GM18520 (cell line): ENCODE results near the gene STK32B.
"Not testable (repeated sequence)": the region's sequence is repeated elsewhere in the genome, so short reads cannot be mapped to it uniquely, and the experiment has no call there.

Experiments used
- ATAC-seq: cut with Tn5 transposase; IDR thresholded peaks from one replicate; pipeline ENCODE4 v1.9.1; 2021; ENCODE audit not compliant: unreplicated experiment

Gene STK32B

DNA sequence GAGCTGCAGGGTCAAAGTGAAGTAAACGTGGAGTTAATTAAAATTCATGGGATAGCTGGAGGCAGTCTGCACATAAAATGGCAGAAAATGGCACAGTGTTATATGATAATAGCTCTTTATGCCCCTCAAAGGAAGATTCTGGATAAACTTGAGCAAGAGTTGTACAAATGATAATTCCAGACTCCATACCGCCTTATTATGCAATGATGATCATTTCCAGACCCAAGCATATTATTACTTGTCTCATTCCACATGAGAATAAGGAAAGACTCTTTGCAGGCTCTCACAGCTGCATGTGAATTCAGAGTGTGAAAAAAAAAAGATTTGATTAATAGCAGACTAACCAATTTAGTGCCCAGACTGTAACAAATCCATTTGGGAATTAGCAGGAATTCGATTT is 105.4 kb downstream of the STK32B start:
- ATAC-seq, result no peak

DNA sequence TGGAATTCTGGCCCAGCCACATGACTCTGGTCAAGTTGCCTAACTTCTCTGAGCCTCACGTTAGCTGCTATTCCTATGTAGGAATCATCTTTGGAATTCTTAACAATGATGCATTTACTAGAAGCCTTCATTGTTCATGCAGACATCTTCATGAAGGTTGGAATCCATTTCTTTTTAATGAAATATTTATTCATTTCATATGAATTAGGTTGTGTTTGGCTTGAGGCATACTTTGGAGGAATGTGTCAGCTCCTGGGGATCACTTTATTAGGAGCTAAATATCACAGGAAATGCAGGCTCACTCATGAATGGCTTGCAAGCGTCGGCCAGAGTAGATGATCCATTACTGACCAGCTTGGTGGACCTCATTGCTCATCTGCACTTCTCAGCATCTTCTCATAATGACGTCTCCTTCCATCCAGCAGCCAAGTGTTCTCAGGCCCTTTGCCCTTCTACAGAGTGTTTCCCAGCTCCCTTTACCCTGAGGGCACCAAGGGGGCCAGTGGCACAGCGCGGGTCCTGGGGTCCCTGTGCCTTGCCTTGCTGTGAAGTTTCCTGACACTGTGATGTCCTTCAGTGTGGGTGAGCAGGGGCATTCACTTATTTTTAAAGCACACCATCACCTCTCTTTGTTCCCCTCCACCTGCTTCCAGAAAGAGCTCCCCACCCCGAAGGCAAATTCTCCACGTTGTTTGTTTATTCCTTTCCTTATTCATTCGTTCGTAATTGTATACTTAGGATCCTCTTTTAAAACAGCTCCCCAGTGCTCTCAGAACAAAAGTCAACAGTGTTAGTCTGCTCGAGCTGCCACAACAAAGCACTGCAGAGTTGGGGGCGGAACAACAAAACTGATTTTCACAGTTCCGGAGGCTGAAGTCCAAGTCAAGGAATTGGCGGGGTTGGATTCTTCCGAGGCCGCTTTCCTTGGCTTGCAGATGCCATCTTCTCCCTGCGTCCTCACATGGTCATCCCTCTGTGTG is 106.8 kb downstream of the STK32B start:
- ATAC-seq, result no peak

DNA sequence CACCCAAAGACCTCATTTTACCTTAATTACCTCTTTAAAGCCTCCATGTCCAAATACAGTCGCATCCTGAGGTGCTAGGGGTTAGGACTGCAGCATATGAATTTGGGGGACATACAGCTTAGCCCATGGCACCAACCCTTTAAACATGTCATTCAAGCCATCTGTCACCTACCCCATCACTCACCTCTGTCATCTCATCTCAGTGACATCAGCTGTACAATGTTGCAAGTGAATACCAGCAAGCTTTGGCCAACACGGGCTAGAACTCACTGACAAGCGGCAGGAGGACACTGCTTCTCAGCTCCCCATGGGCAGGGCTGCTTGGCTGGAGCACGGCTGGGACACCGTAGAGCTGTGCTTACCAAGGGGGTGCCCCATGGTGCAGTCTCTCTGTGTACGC is 107.5 kb downstream of the STK32B start:
- ATAC-seq, result no peak

DNA sequence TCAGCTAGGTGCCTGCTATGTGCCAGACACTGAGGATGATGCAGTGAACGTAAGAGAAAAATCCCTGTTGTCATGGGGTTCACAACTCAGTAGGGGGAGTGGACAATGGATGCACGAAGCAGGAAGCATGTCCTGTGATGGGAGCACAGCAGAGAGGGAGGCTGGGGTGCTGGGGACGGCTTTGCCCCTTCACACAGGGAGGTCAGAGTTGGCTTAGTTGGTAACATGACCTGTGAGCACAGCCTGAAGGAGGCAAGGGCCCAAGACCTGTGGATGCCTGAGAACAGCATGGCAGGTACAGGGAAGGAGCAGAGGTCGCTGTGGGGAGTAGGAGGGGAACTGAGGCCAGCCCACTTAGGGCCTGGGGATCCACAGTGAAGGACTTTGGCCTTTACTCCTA is 109.4 kb downstream of the STK32B start:
- ATAC-seq, result no peak

DNA sequence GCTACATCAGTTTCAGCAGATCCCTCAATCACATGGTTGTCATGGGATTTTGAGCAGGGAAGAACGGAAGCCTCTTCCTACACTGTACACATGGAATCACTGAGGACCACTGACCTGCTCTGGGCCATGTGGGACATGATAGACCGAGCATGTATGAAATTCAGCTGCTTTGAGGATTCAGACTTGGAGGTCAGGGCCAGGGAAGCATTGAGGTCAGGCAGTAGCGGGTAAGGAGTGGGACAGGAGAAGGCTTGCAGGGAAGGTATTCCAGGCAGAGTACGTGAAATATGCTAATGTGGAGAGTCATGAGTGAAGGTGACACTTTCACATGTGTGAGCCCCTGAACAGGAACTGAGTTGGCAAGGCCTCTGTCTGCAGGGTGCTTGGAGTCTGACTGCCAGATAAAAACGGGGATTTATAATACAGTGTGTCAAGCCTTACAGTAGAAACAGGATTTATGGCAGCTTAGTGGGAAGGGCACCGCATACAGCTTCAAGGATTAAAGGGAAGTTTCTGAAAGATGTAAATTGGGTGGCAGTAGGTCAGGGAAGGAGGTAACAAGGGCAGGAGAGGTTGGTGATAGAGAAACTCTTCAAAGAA is 111.7 kb downstream of the STK32B start:
- no peak for ATAC-seq

DNA sequence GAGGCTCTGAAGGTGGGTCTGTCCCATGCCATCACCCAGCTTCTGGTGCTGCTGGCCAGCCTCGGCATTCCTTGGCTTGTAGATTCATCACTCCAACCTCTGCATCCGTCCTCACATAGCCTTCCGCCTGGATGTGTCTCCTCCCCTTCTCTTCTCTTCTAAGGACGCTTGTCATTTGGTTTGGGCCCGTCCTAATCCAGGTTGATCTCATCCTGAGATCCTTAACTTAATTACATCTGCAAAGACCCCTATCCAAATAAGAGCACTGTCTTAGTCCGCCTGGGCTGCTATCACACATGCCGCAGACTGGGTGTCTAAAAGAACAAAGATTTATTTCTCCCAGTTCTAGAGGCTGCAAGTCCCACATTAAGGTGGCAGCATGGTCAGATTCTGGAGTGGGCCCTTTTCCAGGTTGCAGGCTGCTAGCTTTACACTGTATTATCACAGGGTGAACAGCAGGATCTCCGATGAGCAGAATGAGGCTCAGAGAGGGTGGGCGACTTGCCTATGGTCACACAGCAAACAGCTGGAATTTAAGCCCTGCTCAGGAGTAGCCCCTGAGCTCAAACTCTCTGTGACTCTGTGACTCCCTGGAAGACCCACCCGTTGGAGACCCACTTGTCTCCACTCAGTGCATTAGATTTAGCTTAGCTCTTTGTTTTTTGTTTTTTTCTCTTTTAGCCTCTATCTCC is 113.1 kb downstream of the STK32B start:
- no peak for ATAC-seq

GRCh38 chr4:5165420-5166369 is 114.4 kb downstream of the STK32B start:
- ATAC-seq, result no peak

DNA sequence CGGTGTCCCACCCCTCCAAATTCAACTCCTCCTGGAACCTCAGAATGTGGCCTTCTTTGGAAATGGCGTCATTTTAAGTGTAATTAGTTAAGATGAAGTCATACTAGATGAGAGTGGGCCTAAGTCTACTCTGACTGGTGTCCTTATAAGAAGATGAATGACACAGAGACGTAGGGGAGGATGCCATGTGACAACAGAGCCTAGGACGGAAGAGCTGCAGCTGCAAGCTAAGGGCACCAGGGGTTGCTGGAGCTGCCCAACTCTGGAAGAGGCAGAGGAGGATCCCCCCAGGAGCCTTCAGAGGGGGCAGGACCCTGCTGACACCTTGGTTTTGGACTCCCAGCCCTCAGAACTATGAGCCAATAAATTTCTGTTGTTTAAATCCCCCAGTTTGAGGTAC is 115.1 kb downstream of the STK32B start:
- no peak for ATAC-seq

DNA sequence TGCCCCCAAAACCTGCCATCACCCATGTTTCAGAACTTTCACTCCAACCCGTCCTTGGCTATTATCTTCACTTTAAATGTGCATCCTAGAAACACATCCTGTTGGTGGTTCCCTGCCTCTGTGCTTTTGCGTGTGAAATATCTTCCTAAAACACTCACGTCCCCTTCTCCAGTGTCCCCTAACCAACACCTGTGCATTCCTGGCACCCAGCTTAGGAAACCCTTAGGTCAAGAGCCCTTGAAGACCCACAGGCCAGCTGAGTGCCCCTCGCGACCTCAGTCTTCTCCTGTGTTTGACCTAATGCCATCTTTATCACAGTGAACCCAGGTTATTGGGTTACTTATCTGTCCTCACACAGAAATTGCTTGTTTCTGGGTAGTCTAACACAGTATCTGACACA is 117.6 kb downstream of the STK32B start:
- no peak for ATAC-seq

GRCh38 chr4:5175836-5176235 is 124.6 kb downstream of the STK32B start:
- not testable (repeated sequence) for ATAC-seq

GRCh38 chr4:5184606-5185005 is 133.3 kb downstream of the STK32B start:
- no peak for ATAC-seq

- ATAC-seq, result no peak
Measured at GRCh38 chr4:5185551-5185950, 134.3 kb downstream of the STK32B start.

DNA sequence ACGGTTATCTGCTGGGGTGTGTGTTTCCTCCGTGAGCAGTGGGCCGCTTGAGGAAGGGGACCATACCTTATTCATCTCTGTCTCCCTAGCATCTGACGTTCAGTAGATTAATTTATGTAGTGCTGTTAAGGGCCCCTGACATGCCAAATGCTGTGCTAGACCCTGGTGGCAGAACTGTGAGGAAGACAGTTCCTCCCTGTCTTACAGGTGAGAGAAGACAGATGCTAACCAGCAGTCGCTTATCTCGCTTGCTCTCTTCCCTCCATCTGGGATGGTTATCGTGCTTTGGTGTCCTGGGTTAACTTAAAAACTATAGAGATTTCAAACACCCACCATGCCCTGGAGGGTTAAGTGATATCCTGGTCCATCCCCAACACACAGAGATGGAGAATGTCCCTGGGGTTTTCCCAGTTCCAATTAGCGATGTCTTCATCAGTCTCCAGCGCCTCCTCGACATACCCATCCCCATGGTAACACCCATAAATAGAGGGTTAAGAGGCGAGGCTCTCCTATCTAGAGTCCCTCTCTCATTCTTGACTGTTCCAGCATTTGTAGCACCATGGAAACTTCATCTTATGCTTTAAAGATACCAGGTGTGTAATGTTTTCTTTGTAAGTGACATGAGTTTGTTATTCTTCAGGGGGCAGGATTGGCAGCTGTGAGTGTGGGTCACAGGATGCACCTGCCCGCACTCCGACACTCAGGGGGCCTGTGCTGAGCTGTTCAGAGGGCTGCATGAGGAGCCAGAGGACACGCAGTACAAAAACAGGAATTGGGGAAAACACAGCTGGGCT is 135.2 kb downstream of the STK32B start:
- no peak for ATAC-seq

- ATAC-seq, result no peak
Measured at GRCh38 chr4:5188130-5188529, 136.8 kb downstream of the STK32B start.

- ATAC-seq, result no peak
Measured at GRCh38 chr4:5191831-5192230, 140.6 kb downstream of the STK32B start.

DNA sequence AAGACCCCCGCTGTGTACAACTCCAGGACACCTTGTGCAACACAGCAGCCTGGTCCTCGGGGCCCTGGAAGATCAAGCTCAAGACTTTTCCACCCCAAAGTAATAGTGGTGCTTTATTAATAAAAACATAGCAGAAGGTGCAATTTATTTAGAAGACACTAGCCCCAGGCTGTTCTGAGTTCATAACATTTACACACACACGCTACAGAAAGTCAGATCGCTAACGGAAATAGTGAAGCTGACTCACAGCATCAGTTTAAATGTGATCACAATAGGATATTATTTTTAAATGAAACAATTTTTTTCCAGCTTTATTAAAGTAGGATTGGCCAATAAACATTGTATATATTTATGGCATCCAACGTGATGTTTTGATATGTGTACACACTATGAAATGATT is 141.0 kb downstream of the STK32B start:
- ATAC-seq, result no peak

GRCh38 chr4:5192678-5193077 is 141.4 kb downstream of the STK32B start:
- no peak for ATAC-seq

DNA sequence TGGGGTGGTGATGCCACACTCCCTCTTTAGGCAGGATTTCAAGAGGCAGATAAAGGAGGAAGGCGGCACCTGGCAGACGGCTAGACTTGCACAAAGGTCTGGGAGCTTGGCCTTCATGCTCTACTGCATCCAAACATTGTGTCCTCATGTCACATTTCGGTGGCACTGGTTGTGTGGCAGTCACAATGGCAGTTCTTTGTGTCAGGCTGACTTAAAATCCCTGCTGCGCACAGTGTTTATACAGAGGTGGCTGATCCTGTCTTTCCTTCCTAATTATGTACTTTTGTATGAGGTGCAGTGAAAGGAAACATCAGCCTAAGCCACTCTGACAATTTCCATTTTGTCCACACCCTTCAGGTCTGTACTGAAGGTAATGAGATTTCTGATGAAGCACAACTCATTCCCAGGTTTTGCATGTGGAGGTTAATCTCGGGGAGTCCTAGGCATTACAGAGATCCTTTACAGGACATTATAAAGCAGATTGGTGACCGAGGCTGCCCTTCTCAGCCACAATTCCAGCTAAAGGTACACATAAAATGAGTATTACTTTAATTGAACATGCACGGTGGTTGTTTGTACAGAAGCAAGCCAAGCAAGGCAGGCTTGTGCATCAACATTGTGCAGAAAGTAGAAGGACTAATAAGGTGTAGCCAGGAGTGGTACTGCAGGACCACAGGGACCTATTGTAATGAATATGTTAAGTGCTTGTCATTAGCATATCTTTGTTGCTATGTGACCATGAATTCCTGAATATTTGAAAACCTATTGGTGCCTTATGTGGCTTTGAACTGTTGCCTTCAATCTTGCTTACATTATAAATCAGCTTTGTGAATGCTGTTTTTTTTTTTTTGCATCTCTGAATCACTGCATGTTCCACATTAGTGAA is 147.6 kb downstream of the STK32B start:
- ATAC-seq, result no peak

GRCh38 chr4:5199912-5200311 is 148.6 kb downstream of the STK32B start:
- no peak for ATAC-seq
